B cell (primary cell): Measurements from ENCODE around the gene CTDP1.

Experiments used
- CTCF ChIP-seq: fragments of 200-600 bp; IDR thresholded peaks from one replicate; pipeline ENCODE4 v1.8.0; 2022; ENCODE audit warnings: antibody characterized with exemption, mild to moderate bottlenecking
- EZH2 ChIP-seq: IDR thresholded peaks from 2 replicates; pipeline ENCODE4 v1.6.1; 2012; ENCODE audit warnings: borderline replicate concordance, low read depth, mild to moderate bottlenecking, moderate library complexity, low read length; ENCODE audit not compliant: insufficient read depth, poor library complexity, severe bottlenecking

GRCh38 chr18:79644666-79645057 is 34.9 kb upstream of the CTDP1 start:
- TF ChIP-seq EZH2 (no peak), CTCF (no peak)
